GM18499 (cell line): ENCODE measurements around the gene FYN.

Experiments
- ATAC-seq: cut with Tn5 transposase; IDR thresholded peaks from one replicate; pipeline ENCODE4 v1.9.1; 2021; ENCODE audit warnings: moderate number of reproducible peaks; ENCODE audit not compliant: insufficient read depth, unreplicated experiment

FYN gene

GRCh38 chr6:111885373-111886027 is 12.2 kb upstream of the FYN start:
- no peak for ATAC-seq

GRCh38 chr6:111884068-111884467 is 10.8 kb upstream of the FYN start:
- no peak for ATAC-seq

GRCh38 chr6:111880181-111880888 is 7.1 kb upstream of the FYN start:
- ATAC-seq = no peak

GRCh38 chr6:111875741-111876140 is 2.5 kb upstream of the FYN start:
- no peak for ATAC-seq

- ATAC-seq = no peak
These were observed 768 bp upstream of the FYN start for GRCh38 chr6:111874025-111874415.

- peak; percentile 7 for ATAC-seq
These were observed 663 bp downstream of the FYN start for GRCh38 chr6:111872401-111873177.

GRCh38 chr6:111871725-111872400 is 1.4 kb downstream of the FYN start:
- no peak for ATAC-seq

GRCh38 chr6:111871207-111871606 is 2.0 kb downstream of the FYN start:
- no peak for ATAC-seq

- no peak for ATAC-seq
These were observed 2.5 kb downstream of the FYN start for GRCh38 chr6:111870742-111871064.

GRCh38 chr6:111870051-111870741 is 3.1 kb downstream of the FYN start:
- no peak for ATAC-seq

- ATAC-seq = no peak
These were observed 6.4 kb downstream of the FYN start for GRCh38 chr6:111866857-111867256.

- ATAC-seq = no peak
These were observed 7.2 kb downstream of the FYN start for GRCh38 chr6:111865909-111866546.

GRCh38 chr6:111865049-111865585 is 8.1 kb downstream of the FYN start:
- ATAC-seq = no peak

- no peak for ATAC-seq
These were observed 8.9 kb downstream of the FYN start for GRCh38 chr6:111864138-111865048.

GRCh38 chr6:111862741-111863140 is 10.5 kb downstream of the FYN start:
- no peak for ATAC-seq

GRCh38 chr6:111862314-111862713 is 10.9 kb downstream of the FYN start:
- no peak for ATAC-seq

GRCh38 chr6:111861431-111861885 is 11.8 kb downstream of the FYN start:
- ATAC-seq = no peak

- no peak for ATAC-seq
These were observed 14.9 kb downstream of the FYN start for GRCh38 chr6:111858347-111858746.
